Pancreas (tissue), 10 donors: ENCODE data around the gene AKAP13. TPM values are rescaled to one million over a fixed set of nuclear protein-coding genes. Genes with fewer than 3 reads are reported as not detected.

Source experiments
- ATAC-seq, 4 donors: fragments of 200-7000 bp; cut with Tn5 transposase; one replicate each; pipeline versions ENCODE4 v1.8.0 to v1.9.1; 2020; ENCODE audit warnings: mild to moderate bottlenecking in 4 of 4, moderate library complexity in 4 of 4
- DNase-seq, 6 donors: peaks; one replicate each; pipeline ENCODE4 v3.0.0-alpha.2; 2020
- FAIRE-seq: peaks from 2 replicates; lab custom pipeline; 2012; peaks lifted over from hg19 to GRCh38; lab: Jason Lieb, UNC
- H3K27ac ChIP-seq, 4 donors: fragments of 200-600 bp; sonication (generic); 1 replicate in 3 of 4; 2 replicates in 1 of 4; pipeline versions ENCODE4 v1.5.0 to v1.8.0; 2020
- H3K27me3 ChIP-seq, 4 donors: fragments of 200-600 bp; one replicate each; pipeline ENCODE4 v1.8.0; 2021
- H3K36me3 ChIP-seq, 3 donors: fragments of 200-600 bp; sonication (generic) in 1 of 3; one replicate each; pipeline versions ENCODE4 v1.5.0 to v1.8.0; 2020 to 2021
- H3K4me1 ChIP-seq, 3 donors: fragments of 200-600 bp; one replicate each; pipeline ENCODE4 v1.8.0; 2021
- H3K4me3 ChIP-seq, 4 donors: fragments of 200-600 bp; sonication (generic) in 2 of 4; one replicate each; pipeline versions ENCODE4 v1.5.0 to v1.8.0; 2020 to 2021
- H3K9me3 ChIP-seq, 4 donors: fragments of 200-600 bp; one replicate each; pipeline ENCODE4 v1.8.0; 2021
- WGBS, 2 donors: extraction: QIAGEN DNeasy Blood & Tissue Kit; methylation state at CpG; one replicate each; pipeline ENCODE4 v1.1.7; 2013; 5-methylcytosine and 5-hydroxymethylcytosine counted together
- intact Hi-C, 3 donors: fragments of 100-400 bp; cut with DNase I; formaldehyde crosslinking; loops; one replicate each; pipeline versions ENCODE4 v1.11.1 to v1.14.2; 2022
- polyA plus RNA-seq, 2 donors: library from polyadenylated mRNA; stranded (reverse); fragments of 200-250 nt; gene quantifications; one replicate each; pipeline ENCODE4 v1.2.3, GENCODE V29; 2013
- total RNA-seq, 6 donors: library from RNA; stranded (reverse); fragmentation: NEBNext Ultra II Directional in 4 of 6; extraction: Animal tissue kit (Norgen Biotek cat#: 25700) in 4 of 6; gene quantifications; one replicate each; pipeline versions ENCODE4 v1.2.1 to v1.2.4, GENCODE V29; 2021 to 2023
- TF ChIP-seq, protein P1 (sequence below), 4 donors: fragments of 200-600 bp; sonication (generic) in 3 of 4; IDR thresholded peaks; one replicate each; pipeline versions ENCODE4 v1.5.0 to v1.8.0; 2021; ENCODE audit warnings: antibody characterized with exemption in 4 of 4
- donor health status: healthy with polysubstance abuse.
- donor health status: DM: no; HTN: no; CAD: no; lungs with moderate emphysema.
- donor health status: DM: no; HTN: no; CAD: no.
- donor health status: control.
- donor health status: control.
- donor health status: Bipolar disorder and iron deficiency.
- donor health status: DM: yes; HTN: yes; CAD: no.
- donor health status: DM: no; HTN: no; CAD: no.
- donor health status: DM: no; HTN: no; CAD: no.
- donor health status: DM: yes; HTN: yes; CAD: no.

Gene AKAP13
- total and polyA plus RNA-seq, 8 donors, result 64.9 to 139 (median 89.9) TPM

DNA sequence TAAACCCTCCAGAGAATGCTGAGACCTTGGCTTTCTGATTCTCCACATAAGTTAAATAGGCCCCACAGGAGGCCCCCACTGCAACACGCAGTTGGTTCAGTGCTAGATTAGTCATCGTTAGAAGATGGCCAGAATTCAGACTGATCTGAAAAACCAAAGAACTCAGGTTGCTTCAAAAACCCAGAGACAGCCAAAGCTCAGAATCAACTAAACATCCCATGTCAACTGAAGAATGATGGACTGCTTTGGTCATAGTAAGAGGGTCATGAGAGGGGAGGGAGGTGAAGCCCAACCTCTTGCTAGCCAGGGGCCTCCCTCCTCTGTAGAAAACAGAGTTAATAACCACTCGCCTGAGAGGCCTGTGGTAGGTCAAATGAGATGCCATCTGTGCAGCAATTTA lies 93.1 kb downstream of the AKAP13 start:
- intact Hi-C loops, result no loop called here
- H3K36me3 ChIP-seq, result no peaks in the 10 kb centered on the region
- peaks cover 3 to 23% (median 9%) of the 10 kb centered on the region in 3 donors for H3K4me1 ChIP-seq
- no peak overlapping the region for H3K27ac ChIP-seq
- TF ChIP-seq, protein P1, sequence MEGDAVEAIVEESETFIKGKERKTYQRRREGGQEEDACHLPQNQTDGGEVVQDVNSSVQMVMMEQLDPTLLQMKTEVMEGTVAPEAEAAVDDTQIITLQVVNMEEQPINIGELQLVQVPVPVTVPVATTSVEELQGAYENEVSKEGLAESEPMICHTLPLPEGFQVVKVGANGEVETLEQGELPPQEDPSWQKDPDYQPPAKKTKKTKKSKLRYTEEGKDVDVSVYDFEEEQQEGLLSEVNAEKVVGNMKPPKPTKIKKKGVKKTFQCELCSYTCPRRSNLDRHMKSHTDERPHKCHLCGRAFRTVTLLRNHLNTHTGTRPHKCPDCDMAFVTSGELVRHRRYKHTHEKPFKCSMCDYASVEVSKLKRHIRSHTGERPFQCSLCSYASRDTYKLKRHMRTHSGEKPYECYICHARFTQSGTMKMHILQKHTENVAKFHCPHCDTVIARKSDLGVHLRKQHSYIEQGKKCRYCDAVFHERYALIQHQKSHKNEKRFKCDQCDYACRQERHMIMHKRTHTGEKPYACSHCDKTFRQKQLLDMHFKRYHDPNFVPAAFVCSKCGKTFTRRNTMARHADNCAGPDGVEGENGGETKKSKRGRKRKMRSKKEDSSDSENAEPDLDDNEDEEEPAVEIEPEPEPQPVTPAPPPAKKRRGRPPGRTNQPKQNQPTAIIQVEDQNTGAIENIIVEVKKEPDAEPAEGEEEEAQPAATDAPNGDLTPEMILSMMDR (IDR thresholded peaks at IDR 0.05), result no peak
- ATAC-seq (no peak), FAIRE-seq (no peak), DNase-seq (no peak)
- WGBS, 2 donors, result 56 to 64% methylated on average over 3 of the region's 3 CpGs
- no peaks in the 10 kb centered on the region for H3K27me3 ChIP-seq
- H3K9me3 ChIP-seq, result no peaks in the 10 kb centered on the region
- H3K4me3 ChIP-seq, result no peak overlapping the region

DNA sequence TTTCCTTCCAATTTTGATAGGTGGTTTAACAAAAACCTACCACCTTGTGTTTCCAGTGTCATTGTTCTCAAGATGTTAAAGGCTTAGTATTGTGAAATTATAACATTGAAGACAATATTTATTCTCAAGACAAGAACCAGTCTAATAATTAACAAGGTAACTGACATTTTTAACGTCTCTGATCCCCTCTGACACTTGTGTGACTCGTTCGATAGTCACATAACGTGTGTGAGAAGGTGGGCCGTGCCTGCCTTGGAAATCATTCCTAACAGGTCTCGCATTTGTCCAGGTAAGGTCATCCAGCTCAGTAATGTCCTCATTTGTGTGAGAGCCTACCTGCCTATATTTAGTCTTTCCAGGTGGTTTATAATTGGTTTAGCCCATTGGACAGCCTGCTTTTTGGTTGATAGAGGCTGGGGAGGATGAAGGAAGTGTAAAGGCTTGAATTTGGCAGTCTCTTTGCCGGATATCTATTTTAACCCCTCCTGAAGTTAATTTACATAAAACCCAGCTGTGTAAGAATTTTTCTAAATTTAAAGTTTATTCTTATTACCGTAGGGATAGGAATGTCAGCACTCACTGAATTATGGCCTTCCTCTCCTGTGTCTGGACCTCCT lies 94.4 kb downstream of the AKAP13 start:
- TF ChIP-seq, protein P1 (IDR thresholded peaks at IDR 0.05), result no peak
- no peaks in the 10 kb centered on the region for H3K27me3 ChIP-seq
- H3K4me3 ChIP-seq, result no peak overlapping the region
- intact Hi-C loops, result no loop called here
- H3K9me3 ChIP-seq, result no peaks in the 10 kb centered on the region
- H3K4me1 ChIP-seq, result peaks cover 3 to 23% (median 9%) of the 10 kb centered on the region in 3 donors
- no peak for DNase-seq
- WGBS, 2 donors, result 69 to 74% methylated on average over 8 of the region's 8 CpGs
- no peak for FAIRE-seq
- H3K36me3 ChIP-seq, result no peaks in the 10 kb centered on the region
- no peak for ATAC-seq
- no peak overlapping the region for H3K27ac ChIP-seq

DNA sequence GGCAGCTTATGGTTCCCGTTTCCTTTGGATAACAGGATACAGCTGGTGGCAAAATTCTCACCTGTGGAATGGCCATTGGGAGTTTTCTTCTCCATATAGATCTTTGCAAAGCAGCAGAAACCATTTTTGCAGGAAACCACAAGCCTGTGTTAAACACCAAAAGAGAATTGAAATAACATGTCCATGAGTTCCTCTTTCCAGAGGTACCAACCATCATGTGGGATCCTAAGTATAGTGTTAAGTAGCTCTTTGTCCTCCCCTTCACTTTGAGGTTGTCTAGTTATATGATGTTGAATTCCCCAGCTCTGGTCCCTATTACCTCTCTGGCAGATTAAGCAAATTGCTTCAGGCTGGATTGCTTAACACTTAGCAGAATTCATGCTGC lies 94.9 kb downstream of the AKAP13 start:
- Histone ChIP-seq H3K27me3 (no peaks in the 10 kb centered on the region), H3K27ac (no peak overlapping the region), H3K4me3 (no peak overlapping the region), H3K9me3 (no peaks in the 10 kb centered on the region), H3K36me3 (no peaks in the 10 kb centered on the region), H3K4me1 (peaks cover 2 to 20% (median 7%) of the 10 kb centered on the region in 3 donors)
- no peak for FAIRE-seq
- DNase-seq, result no peak
- intact Hi-C loops, result no loop called here
- TF ChIP-seq, protein P1 (IDR thresholded peaks at IDR 0.05), result no peak
- peak in 1 of 4 donors; percentile 26 for ATAC-seq
- WGBS, 2 donors, result 82 to 86% methylated on average over 1 of the region's 1 CpG

DNA sequence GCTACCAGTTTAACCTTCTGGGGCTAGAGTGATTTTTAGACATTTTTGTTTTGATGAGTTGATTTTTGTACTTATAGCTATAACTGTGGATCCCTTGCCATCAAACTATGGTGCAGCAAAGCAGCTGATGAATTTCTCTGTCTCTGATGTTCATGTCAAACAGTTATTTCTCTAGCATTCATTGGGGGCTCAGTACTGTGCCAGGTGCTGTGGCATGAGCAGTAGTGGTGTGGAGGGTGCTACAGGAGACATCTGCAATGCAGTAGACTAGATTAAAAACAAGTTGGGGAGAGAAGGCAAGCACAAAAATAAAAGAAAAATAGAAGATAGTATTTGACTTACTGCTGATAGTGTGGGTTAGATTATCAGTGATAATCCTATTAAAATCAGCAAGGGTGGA lies 95.3 kb downstream of the AKAP13 start:
- Histone ChIP-seq H3K27ac (no peak overlapping the region), H3K27me3 (no peaks in the 10 kb centered on the region), H3K4me1 (peaks cover 0 to 16% (median 2%) of the 10 kb centered on the region in 3 donors), H3K4me3 (no peak overlapping the region), H3K9me3 (no peaks in the 10 kb centered on the region), H3K36me3 (no peaks in the 10 kb centered on the region)
- FAIRE-seq, result no peak
- no peak for DNase-seq
- intact Hi-C loops, result no loop called here
- no peak for ATAC-seq
- TF ChIP-seq, protein P1 (IDR thresholded peaks at IDR 0.05), result no peak

DNA sequence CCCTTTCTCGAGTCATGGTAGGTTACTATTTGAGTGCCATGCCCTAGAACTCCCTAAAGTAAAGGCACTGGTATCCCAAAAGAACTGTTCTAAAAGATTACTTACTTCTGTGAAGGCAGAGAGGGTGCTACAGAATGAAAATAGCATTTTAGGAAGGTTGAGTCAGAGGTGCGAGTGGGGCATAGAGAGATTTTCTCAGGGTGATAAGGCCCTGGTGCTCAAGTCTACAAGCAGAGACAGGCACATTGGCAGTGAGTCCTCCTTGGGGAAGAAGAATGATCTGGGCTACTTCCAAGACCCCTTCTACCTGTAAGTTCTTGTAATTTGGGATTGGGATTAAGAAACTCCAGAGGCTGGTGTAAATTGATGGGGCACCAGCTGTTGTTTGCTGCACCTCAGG lies 96.7 kb downstream of the AKAP13 start:
- 67 to 79% methylated on average over 2 of the region's 2 CpGs for WGBS, 2 donors

More for the DNA sequence above, 96.7 kb downstream of the AKAP13 start:
- Histone ChIP-seq H3K27ac (no peak overlapping the region), H3K36me3 (no peaks in the 10 kb centered on the region), H3K4me3 (no peak overlapping the region), H3K27me3 (no peaks in the 10 kb centered on the region), H3K4me1 (peaks cover 0 to 12% (median 0%) of the 10 kb centered on the region in 3 donors), H3K9me3 (no peaks in the 10 kb centered on the region)
- no peak for FAIRE-seq
- TF ChIP-seq, protein P1 (IDR thresholded peaks at IDR 0.05), result no peak
- intact Hi-C loops, result no loop called here
- no peak for ATAC-seq
- DNase-seq, result no peak
